Measurements from ENCODE around the gene TRPM6. TPM values are rescaled to one million over a fixed set of nuclear protein-coding genes. Genes with fewer than 3 reads are reported as not detected.

Gene TRPM6
- total RNA-seq, 4 donors from 2014 or later: 0.07 to 0.22 (median 0.20) TPM; not detected in 1

DNA sequence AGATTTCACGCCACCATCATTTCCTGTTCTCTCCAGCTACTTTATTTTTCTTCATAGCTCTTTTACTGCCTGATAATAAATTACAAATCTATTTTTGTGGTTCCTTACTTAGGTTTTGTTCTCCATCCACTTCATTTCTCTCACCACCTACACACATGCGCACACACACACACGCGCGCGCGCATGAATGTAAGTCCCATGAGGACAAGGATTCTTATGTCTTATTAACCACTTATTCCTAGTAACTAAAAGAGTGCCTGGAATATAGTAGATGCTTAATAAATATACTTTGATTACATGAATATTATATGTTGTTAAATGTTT, 116.5 kb downstream of the TRPM6 start:
- Histone ChIP-seq H3K4me3 (no peak overlapping the region), H3K27ac (no peak overlapping the region), H3K36me3 (no peaks in the 10 kb centered on the region), H3K9me3 (no peaks in the 10 kb centered on the region), H3K27me3 (peaks cover 0 to 8% (median 0%) of the 10 kb centered on the region in 3 donors), H3K4me1 (no peaks in the 10 kb centered on the region)
- DNase-seq (no peak), ATAC-seq (no peak)
- intact Hi-C loops (cut with DNase I; ENCODE audit: low total_unique reads): no loop called here
- no peak for TF ChIP-seq POLR2A (IDR thresholded peaks at IDR 0.05)
- TF ChIP-seq, protein P1, sequence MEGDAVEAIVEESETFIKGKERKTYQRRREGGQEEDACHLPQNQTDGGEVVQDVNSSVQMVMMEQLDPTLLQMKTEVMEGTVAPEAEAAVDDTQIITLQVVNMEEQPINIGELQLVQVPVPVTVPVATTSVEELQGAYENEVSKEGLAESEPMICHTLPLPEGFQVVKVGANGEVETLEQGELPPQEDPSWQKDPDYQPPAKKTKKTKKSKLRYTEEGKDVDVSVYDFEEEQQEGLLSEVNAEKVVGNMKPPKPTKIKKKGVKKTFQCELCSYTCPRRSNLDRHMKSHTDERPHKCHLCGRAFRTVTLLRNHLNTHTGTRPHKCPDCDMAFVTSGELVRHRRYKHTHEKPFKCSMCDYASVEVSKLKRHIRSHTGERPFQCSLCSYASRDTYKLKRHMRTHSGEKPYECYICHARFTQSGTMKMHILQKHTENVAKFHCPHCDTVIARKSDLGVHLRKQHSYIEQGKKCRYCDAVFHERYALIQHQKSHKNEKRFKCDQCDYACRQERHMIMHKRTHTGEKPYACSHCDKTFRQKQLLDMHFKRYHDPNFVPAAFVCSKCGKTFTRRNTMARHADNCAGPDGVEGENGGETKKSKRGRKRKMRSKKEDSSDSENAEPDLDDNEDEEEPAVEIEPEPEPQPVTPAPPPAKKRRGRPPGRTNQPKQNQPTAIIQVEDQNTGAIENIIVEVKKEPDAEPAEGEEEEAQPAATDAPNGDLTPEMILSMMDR (IDR thresholded peaks at IDR 0.05 in 4 of 5, conservative IDR thresholded peaks at IDR 0.05 in 1 of 5): no peak
- in situ Hi-C loops (cut with MboI; ENCODE audit: low sequenced_read_pairs in 4 of 4): loop anchor here in 2 of 4 donors (5.0 kb wide), 2 partner anchors 231 to 306 kb away; no protein-coding TSS in a partner anchor

DNA sequence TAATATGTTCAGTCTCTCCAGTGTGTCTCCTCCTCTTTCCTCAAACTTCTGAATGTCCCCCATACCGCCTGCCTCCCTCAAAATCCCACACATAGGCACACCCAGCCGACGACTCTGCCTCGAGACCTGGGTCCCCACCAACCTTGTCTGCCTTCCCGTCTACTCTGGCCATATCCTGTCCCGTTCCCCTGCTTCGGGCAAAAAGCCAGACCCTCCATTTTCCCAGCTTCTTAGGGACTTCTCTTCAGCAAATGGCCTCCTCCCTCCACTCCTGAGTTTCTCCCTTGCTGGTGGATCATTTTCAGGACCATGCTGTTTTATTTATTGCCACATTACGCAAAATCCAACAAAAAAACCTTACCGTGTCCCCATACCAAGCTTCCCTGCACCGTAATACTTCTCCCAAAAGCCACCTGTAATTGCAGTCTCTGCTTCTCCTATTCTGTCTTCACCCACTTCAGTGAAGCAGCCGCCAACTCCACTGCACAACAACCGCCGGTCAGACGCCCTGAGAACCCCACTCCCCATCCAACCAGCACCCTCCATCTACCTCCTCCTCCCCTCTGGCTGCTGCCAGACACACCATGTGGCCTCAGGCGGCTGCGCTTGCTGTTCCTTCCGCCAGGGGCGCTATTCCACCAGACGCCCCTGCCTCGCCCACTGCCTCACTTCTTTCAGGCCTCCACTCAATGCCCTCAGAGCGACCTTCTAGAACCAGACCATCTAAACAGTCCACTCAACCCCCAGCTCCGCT, 117.0 kb downstream of the TRPM6 start:
- in situ Hi-C loops (cut with MboI; ENCODE audit: low sequenced_read_pairs in 4 of 4): loop anchor here in 2 of 4 donors (5.0 kb wide), 2 partner anchors 232 to 307 kb away; no protein-coding TSS in a partner anchor
- DNase-seq (no peak), ATAC-seq (no peak)
- H3K27ac ChIP-seq: no peak overlapping the region
- no peaks in the 10 kb centered on the region for H3K36me3 ChIP-seq
- no peak overlapping the region for H3K4me3 ChIP-seq
- intact Hi-C loops (cut with DNase I; ENCODE audit: low total_unique reads): no loop called here
- H3K9me3 ChIP-seq: no peaks in the 10 kb centered on the region
- TF ChIP-seq POLR2A (IDR thresholded peaks at IDR 0.05): no peak
- TF ChIP-seq, protein P1 (IDR thresholded peaks at IDR 0.05 in 4 of 5, conservative IDR thresholded peaks at IDR 0.05 in 1 of 5): peak in 2 of 5 experiments; percentile 10 to 20
- no peaks in the 10 kb centered on the region for H3K4me1 ChIP-seq
- peaks cover 0 to 8% (median 0%) of the 10 kb centered on the region in 3 donors for H3K27me3 ChIP-seq

DNA sequence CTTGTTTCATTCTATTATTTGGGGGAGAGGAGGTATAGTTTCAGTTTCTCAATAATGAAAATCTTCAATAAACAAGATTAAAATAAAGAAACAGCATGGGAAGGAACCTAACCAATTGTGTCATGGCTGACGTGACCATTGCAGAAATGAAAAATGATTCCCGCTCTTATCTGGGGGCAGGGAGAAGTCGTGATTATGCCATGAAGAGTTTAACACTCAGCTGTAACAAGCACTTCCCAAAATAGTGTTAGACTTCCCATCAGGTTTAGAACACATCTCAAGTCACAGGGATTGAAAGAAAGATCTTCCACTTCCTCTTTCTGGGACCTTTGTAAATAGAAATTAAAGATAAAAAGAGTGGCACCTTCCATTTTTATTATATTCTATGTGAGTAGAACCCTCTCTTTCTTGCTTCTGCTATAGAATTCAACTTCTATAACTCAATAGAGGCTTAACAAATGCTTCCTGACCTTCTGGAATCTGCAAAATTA, 122.2 kb downstream of the TRPM6 start:
- in situ Hi-C loops (cut with MboI; ENCODE audit: low sequenced_read_pairs in 4 of 4): no loop called here
- no peaks in the 10 kb centered on the region for H3K4me1 ChIP-seq
- H3K27me3 ChIP-seq: no peaks in the 10 kb centered on the region
- H3K36me3 ChIP-seq: no peaks in the 10 kb centered on the region
- H3K9me3 ChIP-seq: no peaks in the 10 kb centered on the region
- DNase-seq (no peak), ATAC-seq (no peak)
- TF ChIP-seq POLR2A (IDR thresholded peaks at IDR 0.05): no peak
- TF ChIP-seq, protein P1 (IDR thresholded peaks at IDR 0.05 in 4 of 5, conservative IDR thresholded peaks at IDR 0.05 in 1 of 5): no peak
- intact Hi-C loops (cut with DNase I; ENCODE audit: low total_unique reads): no loop called here
- no peak overlapping the region for H3K27ac ChIP-seq
- no peak overlapping the region for H3K4me3 ChIP-seq

DNA sequence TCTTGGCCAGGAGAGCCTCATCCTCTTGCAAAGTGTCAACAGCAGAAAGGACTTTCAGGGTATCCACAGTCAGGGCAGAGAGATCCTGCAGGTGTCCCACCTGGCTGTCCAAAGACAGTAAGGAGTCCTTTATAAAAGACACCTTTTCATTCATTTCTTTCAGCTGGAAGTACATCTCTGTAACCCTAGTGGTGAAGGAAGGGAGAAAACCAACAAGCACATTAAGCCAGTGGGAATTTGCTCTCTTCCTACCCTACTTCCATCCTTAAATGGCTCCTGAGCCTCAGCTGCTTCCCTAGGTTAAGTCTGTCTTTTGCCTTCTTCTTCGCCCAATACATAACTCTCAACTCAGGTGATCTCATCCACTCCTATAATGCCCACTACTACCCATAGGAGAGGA, 124.8 kb downstream of the TRPM6 start:
- Histone ChIP-seq H3K27ac (no peak overlapping the region), H3K4me3 (no peak overlapping the region), H3K36me3 (no peaks in the 10 kb centered on the region), H3K27me3 (no peaks in the 10 kb centered on the region), H3K9me3 (no peaks in the 10 kb centered on the region), H3K4me1 (no peaks in the 10 kb centered on the region)
- no peak for DNase-seq
- in situ Hi-C loops (cut with MboI; ENCODE audit: low sequenced_read_pairs in 4 of 4) (no loop called here), intact Hi-C loops (cut with DNase I; ENCODE audit: low total_unique reads) (no loop called here)
- ATAC-seq: no peak
- TF ChIP-seq POLR2A (IDR thresholded peaks at IDR 0.05): no peak
- TF ChIP-seq, protein P1 (IDR thresholded peaks at IDR 0.05 in 4 of 5, conservative IDR thresholded peaks at IDR 0.05 in 1 of 5): no peak

All from gastrocnemius medialis (tissue), 4 donors.